Superior temporal gyrus (tissue), 1 donor: Measurements from ENCODE around the gene F11R.
A peak's percentile ranks its signal among the peaks of the same experiment; 100 is the strongest.
"Not testable (repeated sequence)": the region's sequence is repeated elsewhere in the genome, so short reads cannot be mapped to it uniquely, and the experiment has no call there.

Source experiments
- DNase-seq: peaks from one replicate; pipeline ENCODE4 v3.0.0-alpha.2; 2016; ENCODE audit errors: extremely low spot score

The F11R gene

DNA sequence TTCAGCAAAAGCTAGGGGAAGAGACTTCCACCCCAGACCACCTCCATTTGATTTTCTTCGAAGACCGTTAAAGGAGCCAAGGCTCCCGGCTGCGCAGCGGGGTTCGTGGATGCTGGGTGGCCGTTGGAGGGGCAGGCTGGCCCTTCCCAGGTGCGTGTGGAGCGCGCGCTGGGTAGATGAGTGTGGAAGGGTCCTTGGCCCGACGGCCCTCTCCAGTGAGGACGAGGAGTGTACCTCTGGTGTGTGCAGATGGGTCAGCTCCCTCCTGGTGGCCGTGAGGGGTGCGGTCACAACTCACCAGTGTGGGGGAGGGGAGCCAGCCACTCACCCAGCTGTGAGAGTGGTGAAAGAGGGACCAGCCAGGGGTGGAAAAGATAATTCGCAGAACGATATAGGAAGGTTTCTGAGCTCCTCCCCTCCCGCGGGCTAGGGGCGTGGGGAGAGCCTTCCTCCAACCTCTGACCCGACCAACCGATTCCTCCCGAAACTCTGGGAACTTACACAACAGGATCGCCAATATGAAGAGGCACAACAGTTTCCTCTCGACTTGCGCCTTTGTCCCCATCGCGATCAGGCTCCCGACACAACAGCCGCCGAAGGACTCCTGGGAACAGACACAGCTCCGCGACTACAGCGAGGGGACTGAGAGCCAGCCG, at the start of gene F11R:
F11R (minus strand) TSS at position 644 of the 656 bp plus-strand sequence; CDS start at position 565, 79 bp downstream.
- DNase-seq: no peak

DNA sequence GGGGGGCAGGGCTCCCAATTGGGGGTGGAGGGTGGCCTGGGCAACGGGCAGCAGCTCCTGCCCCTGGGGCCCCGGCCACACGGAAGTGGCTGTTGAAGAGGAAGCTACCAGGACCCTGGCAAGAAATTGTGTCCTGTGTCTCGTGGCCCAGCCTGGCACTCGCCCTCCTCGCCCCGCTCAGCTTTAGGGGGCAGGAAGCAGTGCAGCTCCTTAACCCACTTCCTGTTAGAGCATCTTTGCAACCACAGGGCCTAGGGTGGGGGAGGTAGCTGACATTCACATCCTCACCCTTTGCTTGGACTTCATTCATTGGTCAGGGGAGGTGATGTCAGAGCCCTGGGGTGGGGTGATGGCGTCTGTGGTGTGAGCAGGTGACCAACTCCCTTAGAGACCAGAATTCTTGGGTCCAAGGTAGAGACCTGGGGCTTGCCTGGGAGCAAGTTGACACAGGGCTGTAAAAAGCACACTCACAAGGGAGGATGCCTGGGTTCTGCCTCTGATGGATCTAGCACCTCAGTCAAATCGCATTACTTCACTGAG, 48.8 kb upstream of the F11R start, which contains the start of gene ARHGAP30:
ARHGAP30 (minus strand) TSS at position 161 of the 540 bp plus-strand sequence. CDS start 267 bp downstream, outside the sequence.
- DNase-seq: peak; percentile 10

DNA sequence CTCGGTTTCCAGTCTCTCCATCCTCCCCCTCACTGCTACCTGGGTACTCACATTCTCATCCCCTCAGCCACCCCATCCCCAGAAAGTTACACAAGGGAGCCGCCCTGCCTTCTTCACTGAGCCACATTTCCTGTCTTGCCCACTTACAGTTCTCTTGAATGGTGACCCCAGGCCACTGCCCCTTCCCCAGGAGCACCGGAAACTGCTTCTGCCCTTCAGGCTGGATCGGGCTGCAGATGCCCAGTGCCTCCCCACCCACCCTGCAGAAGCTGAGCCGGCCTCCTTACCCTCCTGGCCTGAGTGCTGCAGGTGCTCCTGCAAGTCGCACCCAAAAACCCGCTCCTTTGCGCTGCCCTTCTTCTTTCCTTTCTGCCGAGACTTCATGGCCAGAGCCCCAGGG, 48.3 kb upstream of the F11R start:
- no peak for DNase-seq

DNA sequence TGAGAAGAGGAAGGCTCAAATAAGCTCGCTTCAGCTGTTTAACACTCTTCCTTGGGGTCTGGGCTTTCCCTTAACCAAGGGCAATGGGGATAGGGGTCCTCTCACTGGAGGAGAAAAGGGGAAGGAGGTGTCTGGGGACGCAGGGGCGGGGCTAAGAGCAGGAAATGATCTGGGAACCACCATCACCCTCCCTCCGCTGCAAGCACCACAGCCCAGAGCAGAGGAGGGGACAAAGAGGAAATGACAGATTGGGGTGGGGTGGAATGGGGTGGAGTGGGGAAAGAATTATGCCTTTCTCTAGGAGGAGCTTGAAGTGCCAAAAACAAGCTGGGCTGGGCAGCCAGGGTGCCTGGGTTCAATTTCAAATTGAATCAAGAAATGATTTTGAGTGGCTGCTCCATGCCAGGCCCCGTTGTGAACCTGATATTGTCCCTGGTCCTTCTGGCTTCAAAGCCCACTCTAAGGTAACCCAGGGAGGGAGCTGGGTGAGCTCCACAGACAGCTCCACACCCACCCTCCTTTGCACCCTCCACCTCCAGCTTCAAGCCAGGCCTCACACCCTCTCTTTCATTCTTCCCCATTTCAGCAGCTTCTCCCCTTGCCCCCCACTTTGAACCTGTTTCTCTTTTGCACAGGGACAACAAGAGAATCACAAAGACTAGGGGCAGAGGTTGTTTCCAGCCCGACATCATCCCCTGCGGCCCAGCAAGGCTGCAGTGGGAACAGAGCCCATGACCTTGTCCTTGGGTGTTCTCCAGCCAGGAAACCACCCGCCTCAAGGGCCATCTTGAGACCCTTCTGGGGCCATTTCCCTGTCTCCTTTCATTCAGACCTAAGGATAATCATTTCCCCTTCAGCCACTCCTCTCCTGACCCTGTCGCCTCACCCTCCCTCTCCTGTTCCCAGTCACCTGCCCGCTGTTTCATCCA, 47.6 kb upstream of the F11R start:
- peak; percentile 9 for DNase-seq

DNA sequence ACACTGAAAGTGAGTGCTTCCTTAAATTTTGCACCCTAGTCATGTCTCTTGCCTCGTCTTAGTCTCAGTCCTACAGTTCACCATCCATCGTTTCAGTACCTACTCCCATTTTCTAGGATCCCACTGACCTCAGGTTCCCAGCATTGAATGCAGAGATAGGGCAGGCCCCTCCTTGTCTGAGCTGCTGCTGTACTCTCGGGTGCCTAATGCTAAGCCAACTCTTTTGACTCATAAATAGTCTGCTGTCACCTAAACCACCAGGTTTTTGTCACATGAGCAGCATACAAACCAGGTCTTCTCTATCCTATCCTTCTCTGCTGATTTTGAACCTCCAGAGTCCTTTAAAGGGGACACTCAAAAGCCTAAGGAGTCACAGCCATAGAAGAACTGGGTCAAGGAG, 45.7 kb upstream of the F11R start:
- no peak for DNase-seq

DNA sequence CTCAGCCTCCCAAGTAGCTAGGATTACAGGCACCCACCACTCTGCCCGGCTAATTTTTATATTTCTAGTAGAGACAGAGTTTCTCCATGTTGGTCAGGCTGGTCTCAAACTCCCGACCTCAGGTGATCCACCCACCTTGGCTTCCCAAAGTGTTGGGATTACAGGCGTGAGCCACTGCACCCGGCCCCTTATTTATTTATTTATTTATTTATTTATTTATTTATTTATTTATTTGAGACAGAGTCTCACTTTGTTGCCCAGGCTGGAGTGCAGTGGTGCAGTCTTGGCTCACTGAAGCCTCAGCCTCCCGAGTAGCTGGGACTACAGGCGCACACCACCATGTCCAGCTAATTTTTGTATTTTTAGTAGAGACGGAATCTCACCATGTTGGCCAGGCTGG, 44.7 kb upstream of the F11R start:
- DNase-seq: not testable (repeated sequence)

DNA sequence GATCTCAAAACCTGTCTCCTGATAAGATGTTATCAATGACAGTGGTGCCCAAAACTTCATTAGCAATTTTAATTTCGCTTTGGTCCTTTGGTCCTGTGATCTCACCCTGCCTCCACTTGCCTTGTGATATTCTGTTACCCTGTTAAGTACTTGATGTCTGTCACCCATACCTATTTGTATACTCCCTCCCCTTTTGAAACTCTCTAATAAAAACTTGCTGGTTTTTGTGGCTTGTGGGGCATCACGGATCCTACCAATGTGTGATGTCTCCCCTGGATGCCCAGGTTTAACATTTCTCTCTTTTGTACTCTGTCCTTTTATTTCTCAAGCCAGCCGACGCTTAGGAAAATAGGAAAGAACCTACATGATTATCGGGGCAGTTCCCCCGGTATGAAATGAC, 43.0 kb upstream of the F11R start:
- DNase-seq: not testable (repeated sequence)

DNA sequence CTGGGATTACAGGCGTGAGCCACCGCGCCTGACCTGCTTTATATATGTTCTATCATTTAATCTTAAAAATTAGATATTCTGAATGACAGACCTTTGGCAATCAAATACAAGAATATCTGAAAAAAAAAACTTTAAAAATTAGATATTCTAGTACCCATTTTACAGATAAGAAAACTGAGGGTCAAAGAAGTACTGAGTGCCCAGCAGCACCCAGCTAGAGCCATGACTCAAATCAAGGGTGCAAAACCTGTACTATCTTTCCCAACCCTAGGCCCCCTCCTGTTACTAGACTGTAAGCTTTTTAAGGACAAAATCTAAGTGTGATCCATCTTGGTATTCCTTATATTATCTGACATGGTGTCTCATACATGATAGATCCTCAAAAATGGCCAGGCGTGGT, 40.5 kb upstream of the F11R start:
- DNase-seq: no peak

DNA sequence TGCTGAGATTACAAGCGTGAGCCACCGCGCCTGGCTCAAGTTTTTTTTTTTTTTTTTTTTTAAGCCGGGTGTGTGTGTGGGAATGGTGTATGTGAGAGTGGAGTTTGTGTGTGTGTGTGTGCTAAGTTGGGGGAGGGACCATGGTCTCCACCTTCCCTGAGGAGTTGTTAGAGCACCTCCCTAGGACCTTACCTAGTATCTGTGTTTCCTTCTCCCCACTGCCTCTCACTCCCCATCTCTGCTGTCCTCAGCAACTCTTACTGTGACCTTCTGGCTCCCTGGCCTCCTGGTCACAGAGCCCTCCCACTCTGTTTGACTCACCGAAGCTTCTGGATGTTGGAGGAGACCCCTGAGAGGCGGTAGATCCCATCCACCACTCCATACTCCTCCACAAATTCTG, 38.3 kb upstream of the F11R start:
- no peak for DNase-seq

DNA sequence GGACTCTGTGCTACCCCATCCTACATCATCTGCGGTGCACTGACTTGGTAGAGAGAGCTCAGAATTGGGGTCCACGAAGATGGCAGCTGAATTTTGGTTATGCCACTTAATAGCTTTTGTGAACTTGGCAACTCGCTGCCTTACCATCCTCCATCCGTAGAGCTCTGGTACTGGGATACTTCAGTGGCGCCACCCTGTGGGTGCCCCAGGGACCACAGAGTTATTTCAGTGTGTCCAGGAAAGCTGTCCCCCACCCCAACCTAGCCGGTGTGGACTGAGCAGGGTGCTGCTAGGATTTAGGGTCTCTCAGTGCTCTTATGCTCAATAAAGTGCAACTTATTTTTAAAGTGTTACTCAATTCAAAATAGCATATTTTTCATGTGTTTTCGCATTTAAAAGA, 33.9 kb upstream of the F11R start:
- no peak for DNase-seq

DNA sequence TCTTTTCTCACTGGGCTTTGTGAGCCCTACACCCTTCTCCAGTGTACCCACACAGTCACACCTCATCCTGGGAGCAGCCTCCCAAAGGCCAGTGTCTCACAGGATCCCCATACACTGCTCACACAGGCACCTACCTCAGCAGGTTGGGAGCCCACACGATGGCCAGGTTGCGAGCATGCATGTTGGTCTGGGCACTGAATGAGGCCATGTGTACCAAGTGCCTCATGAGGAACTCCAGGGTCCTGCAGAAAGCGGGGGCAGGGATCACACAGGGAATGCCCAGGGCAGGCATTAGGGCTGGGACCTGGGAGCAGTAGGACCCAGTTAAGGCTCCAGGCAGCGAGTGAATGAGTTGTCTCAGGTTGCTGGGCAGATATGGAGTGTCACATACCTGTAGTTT, 33.3 kb upstream of the F11R start:
- no peak for DNase-seq

DNA sequence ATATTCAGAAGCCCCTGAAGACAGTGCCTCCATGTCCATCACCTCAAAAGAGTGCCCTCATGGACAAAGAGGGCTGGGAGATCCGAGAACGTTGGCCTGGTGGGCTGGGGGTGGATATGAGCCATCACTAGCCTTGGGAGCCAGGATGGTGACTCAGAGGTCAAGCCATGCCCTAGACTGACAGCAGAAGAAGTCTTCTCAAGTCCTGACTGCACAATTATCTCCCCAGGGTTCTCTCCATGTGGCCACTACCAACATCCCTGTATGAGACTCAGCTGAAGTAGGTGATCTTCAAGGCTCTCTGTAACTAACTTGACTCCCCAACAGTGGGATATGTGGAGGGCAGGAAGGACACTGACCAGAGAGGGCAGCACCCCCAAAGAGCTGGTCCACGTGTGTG, 31.9 kb upstream of the F11R start:
- no peak for DNase-seq

DNA sequence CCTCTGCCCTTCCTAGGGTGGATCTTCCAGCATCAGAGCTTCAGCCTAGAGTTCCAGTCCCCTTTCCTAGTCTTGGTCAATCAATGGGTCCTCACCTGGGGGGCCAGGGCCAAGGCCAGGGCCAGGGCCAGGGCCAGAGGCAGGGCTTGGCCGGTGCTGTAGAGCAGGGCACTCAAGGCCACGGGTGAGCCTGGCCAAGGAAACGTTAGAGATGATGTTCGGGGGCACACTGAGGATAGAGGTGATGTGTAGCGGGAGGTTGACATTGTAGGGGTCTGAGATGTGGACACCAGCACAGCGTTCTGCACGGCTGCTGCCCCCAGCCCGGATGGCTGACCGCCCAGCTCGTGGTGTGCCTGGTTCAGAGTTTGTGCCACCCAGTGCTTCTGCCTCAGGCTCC, 30.3 kb upstream of the F11R start:
- no peak for DNase-seq

DNA sequence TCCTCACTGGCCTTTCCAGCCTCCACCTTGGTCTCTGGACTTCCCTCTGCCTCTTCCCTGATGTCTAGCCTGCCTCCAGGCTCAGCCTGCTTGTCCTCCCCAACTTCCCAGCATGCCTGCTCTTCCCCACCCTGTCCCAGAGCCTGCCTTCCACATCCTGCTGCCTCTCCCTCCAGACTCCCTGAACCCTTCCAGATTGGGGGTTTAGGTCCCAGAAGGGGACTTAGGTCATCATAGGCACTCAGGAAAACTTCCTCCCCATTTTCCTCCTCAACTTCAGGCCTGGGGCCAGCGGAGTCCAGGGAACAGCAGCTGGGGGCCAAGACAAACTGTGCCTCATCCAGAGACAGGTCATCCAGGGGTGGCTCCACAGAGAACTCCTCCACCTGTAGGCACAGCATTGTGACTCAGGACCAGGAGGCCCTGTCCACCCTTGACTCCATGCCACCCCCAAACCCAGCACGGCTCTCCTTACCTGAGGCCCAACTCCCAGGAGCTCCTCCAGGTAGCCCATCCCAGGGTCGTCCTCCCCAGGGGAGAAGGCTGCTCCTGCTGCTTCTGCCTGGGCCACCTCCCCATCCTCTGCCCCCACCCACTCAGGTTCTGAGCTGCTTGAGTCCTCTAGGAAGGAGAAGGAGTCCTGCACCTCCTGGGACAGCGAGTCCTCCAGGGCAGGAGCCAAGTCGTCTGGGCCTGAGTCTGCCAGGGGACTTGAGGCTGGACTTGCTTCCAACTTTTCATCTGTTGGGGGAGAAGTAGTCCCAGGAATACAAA, 28.2 kb upstream of the F11R start:
- no peak for DNase-seq

DNA sequence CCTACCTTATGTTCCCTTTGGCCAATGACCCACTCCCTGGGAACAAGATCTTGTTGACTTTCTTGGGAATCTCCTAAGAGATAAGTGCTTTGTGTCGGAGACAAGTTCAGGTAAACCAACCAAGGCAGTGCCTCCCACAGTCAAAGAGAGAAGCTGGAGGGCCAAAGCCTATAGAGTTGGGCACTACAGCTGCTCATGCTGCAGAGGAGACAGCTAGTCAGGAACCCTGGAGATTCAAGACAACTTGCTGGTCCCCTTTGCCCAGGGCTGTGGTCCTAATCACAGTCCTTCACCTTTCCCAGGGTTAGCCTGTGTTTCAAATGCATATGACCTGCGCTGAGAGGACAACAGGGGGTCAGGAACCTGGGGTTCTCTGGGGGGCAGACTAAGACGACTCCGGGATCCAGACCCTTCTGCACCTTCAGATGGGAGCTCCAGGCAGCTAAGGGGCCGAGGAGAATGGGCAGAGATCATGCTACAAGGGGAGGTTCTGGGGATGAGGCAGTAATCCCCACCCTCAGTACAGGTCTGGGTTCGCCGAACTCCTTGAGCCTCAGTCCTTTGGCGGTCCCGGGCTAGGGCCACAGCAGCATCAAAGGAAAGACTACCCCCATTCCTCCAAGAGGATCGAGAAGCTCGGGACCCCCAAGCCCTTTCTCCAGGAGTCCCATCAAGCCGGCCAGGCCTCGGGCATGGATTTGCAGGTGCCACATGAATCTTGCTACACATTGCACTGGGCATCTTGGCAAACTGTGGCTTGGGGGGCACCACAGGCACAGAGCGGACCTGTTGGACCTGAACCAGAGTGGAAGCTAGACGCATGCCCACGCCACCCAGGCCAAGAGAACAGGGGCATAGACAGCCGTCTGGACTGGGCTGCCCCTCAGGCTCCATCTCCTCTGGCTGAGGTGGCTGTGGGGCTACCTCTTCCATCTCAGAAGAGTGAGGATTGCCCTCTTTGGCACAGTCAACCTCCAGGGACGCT, 26.8 kb upstream of the F11R start:
- no peak for DNase-seq

DNA sequence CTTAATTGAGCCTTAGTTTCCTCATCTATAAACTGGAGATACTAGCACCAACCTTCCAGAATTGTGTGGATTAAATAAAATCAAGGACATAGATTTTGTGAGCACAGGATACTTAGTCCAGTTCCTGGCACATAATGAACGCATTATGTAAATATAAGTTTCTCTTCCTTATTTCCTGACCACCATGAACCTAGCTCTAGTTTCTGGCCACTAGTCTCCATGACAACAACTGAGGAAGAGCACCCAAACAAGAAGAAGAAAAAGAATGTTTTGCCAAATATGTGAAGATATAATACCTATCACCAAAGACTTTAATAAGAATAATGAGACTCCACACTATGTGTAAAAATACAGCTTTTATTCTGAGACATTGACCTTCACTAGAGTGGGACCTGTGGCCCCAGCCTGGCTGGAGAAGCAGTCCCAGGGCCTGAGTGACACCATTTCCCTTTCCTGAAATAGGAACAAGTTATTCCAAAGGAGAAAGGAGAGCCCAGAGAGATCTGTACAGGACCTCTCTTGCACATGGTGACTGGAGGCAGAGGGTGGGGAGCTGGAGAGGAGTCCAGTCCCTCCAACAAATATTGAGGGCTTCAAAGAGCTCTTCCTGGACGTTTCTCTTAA, 25.8 kb upstream of the F11R start:
- no peak for DNase-seq

DNA sequence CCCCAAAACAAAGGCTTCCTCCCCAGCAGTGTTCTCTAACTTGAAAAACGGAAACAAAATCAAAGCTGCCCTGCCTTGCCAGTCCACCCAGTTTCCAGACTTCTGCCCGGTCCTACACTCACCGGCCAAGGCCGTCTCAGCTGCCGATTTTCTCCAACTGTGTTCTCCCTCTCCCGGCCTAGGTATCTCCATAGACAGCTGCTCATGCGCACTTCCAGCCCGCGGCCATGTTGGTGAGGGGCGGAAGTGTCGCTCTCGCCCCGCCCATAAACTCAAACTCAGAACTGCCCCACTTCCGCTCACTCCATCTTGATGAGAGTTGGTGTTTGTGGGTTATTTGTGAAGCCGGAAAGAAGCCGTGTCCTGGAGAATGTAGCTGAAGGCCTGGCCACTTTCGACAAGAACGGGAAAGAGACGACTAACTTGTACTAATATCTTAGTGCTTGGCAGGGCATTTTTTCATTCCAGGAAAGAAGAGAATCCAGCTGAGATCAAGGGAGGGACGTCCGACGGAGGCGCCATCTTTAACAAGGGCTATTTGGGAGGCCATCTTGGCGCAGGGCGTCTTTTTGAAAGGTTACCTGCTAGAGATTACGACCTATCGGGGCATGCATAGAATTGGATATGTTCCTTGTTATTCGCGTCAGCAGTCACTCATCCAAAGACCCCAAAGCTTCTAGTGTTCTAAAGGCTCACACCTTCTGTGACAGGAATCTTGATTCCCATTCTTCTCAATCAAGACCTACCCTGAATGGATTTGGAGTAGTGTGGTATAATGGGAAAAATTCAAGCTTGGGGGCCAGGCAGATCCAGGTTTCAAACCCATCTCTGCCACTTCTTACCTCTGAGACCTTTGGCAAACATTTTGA, 25.0 kb upstream of the F11R start, which contains the start of gene USF1:
USF1 (minus strand) TSS at position 242 of the 869 bp plus-strand sequence. CDS start 2,702 bp downstream, outside the sequence.
- DNase-seq: peak; percentile 99

DNA sequence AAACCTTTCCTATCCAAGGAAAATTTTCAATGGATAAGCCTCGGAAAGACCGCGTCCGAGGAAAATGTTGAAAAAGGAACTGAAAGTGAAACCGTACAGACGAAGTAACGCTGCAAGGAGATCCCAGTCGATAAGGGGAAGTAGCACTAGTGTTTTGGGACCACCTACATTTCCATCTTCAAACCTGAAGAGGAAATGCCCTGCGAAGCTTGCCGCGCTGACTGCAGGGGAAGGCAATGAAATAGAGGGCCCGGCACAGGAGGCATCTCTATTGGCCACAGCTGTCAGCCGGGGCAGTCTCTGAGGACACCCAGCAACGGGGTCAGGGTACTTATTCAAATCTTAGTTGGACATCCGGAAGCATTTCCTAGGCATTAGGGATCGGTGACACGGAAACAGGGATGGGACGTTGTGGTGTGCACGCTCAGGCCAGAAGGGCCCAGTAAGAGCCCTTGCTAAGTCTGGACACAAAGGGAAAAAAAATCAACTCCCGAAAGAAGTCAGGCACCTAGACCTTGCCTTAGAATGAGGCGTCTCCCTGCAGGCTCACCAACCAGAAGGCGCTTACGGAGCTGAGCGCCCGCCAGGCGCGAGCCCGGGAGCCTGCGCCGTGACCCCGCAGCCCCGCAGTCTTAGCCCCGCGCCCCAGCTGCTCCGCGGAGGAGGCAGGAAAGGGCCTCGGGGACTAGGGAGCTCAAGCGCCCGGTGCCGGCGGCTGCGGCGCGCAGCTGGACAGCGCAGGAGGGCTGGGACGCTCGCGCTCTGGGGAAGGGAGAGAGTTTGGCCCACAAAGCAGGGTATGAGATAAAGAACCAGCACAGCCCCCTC, 24.2 kb upstream of the F11R start:
- DNase-seq: peak; percentile 69
